Ramos (cell line): ENCODE measurements around the gene CAPG.
"Not testable (repeated sequence)": the region's sequence is repeated elsewhere in the genome, so short reads cannot be mapped to it uniquely, and the experiment has no call there.

ENCODE experiments used
- in situ Hi-C: fragments of 300-500 bp; cut with MboI; formaldehyde crosslinking; loops from one replicate; pipeline ENCODE4 v1.14.3; 2022; ENCODE audit warnings: low sequenced_read_pairs; ENCODE audit not compliant: unreplicated experiment

CAPG gene

GRCh38 chr2:85439569-85439968 lies 29.4 kb upstream of the CAPG start:
- in situ Hi-C loops = not testable (repeated sequence)

- in situ Hi-C loops = no loop called here
Measured at GRCh38 chr2:85439025-85439472, 28.9 kb upstream of the CAPG start.

GRCh38 chr2:85438201-85439024 lies 28.2 kb upstream of the CAPG start:
- in situ Hi-C loops = no loop called here

- in situ Hi-C loops = no loop called here
Measured at GRCh38 chr2:85437488-85438200, 27.5 kb upstream of the CAPG start.

- in situ Hi-C loops = no loop called here
Measured at GRCh38 chr2:85436836-85437487, 26.8 kb upstream of the CAPG start.

GRCh38 chr2:85435981-85436835 lies 26.0 kb upstream of the CAPG start:
- in situ Hi-C loops = no loop called here

GRCh38 chr2:85435220-85435958 lies 25.2 kb upstream of the CAPG start:
- in situ Hi-C loops = no loop called here

GRCh38 chr2:85434696-85435095 lies 24.5 kb upstream of the CAPG start:
- in situ Hi-C loops = no loop called here

GRCh38 chr2:85433511-85434089 lies 23.4 kb upstream of the CAPG start:
- in situ Hi-C loops = no loop called here

- in situ Hi-C loops = no loop called here
Measured at GRCh38 chr2:85431570-85432205, 21.5 kb upstream of the CAPG start.

- in situ Hi-C loops = no loop called here
Measured at GRCh38 chr2:85430752-85431569, 20.8 kb upstream of the CAPG start.

GRCh38 chr2:85429924-85430289 lies 19.7 kb upstream of the CAPG start:
- in situ Hi-C loops = no loop called here

- in situ Hi-C loops = no loop called here
Measured at GRCh38 chr2:85429213-85429923, 19.2 kb upstream of the CAPG start.

GRCh38 chr2:85428343-85428881 lies 18.2 kb upstream of the CAPG start:
- in situ Hi-C loops = no loop called here

GRCh38 chr2:85427300-85427835 lies 17.2 kb upstream of the CAPG start:
- in situ Hi-C loops = no loop called here

- in situ Hi-C loops = no loop called here
Measured at GRCh38 chr2:85425588-85425987, 15.4 kb upstream of the CAPG start.

- in situ Hi-C loops = loop anchor here (5.0 kb wide), 1 partner anchor 129 kb away; no protein-coding TSS in a partner anchor
Measured at GRCh38 chr2:85423525-85423924, 13.4 kb upstream of the CAPG start.
